CD14-positive monocyte (primary cell): ENCODE measurements around the gene SRSF7. TPM values are rescaled to one million over a fixed set of nuclear protein-coding genes. Genes with fewer than 3 reads are reported as not detected.

Experiments
- DNase-seq, 3 donors: peaks; one replicate each; pipeline ENCODE4 v3.0.0-alpha.2; 2011 to 2022
- H2AFZ ChIP-seq: 2 replicates; pipeline ENCODE4 v1.6.0; 2012; ENCODE audit warnings: mild to moderate bottlenecking, low read depth, low read length, inconsistent platforms; ENCODE audit not compliant: insufficient read depth, poor library complexity, severe bottlenecking
- H3K27ac ChIP-seq, 2 donors: 1 replicate in 1 of 2; 2 replicates in 1 of 2; pipeline ENCODE4 v1.5.1; 2012 to 2013; ENCODE audit warnings: low read length in 2 of 2, control low read depth in 1 of 2, inconsistent platforms in 1 of 2, low read depth in 1 of 2, mild to moderate bottlenecking in 1 of 2
- H3K27me3 ChIP-seq, 2 donors: one replicate each; pipeline versions ENCODE4 v1.6.0 to v1.6.1; 2011 to 2013; ENCODE audit warnings: low read length in 2 of 2; ENCODE audit not compliant: control insufficient read depth in 2 of 2, insufficient read depth in 2 of 2
- H3K36me3 ChIP-seq, 2 donors: replicated peaks in 1 of 2; 1 replicate in 1 of 2; 2 replicates in 1 of 2; pipeline versions ENCODE4 v1.5.1 to v1.6.1; 2012 to 2013; ENCODE audit warnings: low read length in 2 of 2, control low read depth in 1 of 2, inconsistent platforms in 1 of 2, mild to moderate bottlenecking in 1 of 2; ENCODE audit not compliant: insufficient read depth in 2 of 2, control insufficient read depth in 1 of 2
- H3K4me1 ChIP-seq, 2 donors: 1 replicate in 1 of 2; 2 replicates in 1 of 2; pipeline versions ENCODE4 v1.5.1 to v1.6.1; 2012 to 2013; ENCODE audit warnings: low read length in 2 of 2, control low read depth in 1 of 2, inconsistent platforms in 1 of 2, mild to moderate bottlenecking in 1 of 2, moderate library complexity in 1 of 2; ENCODE audit not compliant: insufficient read depth in 2 of 2, control insufficient read depth in 1 of 2
- H3K4me2 ChIP-seq: replicated peaks from 2 replicates; pipeline ENCODE3; 2012; ENCODE audit warnings: low read length, moderate library complexity, mild to moderate bottlenecking; ENCODE audit not compliant: poor library complexity, severe bottlenecking; ENCODE audit errors: extremely low read depth
- H3K4me3 ChIP-seq, 3 experiments: fragments of 200-600 bp in 1 of 3; sonication (generic) in 1 of 3; replicated peaks in 1 of 3; 1 replicate in 2 of 3; 2 replicates in 1 of 3; pipeline ENCODE4 v1.5.1; 2011 to 2013; ENCODE audit warnings: low read length in 3 of 3, mild to moderate bottlenecking in 3 of 3, control low read depth in 2 of 3, low read depth in 2 of 3, inconsistent platforms in 1 of 3, moderate library complexity in 1 of 3
- H3K79me2 ChIP-seq: 2 replicates; pipeline ENCODE4 v1.6.0; 2012; ENCODE audit warnings: mild to moderate bottlenecking, control low read depth, inconsistent platforms, low read length, moderate library complexity; ENCODE audit not compliant: insufficient read depth
- H3K9ac ChIP-seq: 2 replicates; pipeline ENCODE4 v1.6.0; 2017; ENCODE audit warnings: low read length, mild to moderate bottlenecking; ENCODE audit not compliant: insufficient read depth, poor library complexity, severe bottlenecking
- H3K9me3 ChIP-seq, 2 donors: replicated peaks in 1 of 2; 1 replicate in 1 of 2; 2 replicates in 1 of 2; pipeline versions ENCODE4 v1.5.1 to v1.6.1; 2012 to 2013; ENCODE audit warnings: low read length in 2 of 2, control low read depth in 1 of 2; ENCODE audit not compliant: control insufficient read depth in 1 of 2, insufficient read depth in 1 of 2
- H4K20me1 ChIP-seq: 2 replicates; pipeline ENCODE4 v1.6.0; 2012; ENCODE audit warnings: mild to moderate bottlenecking, low read length, control low read depth, moderate library complexity; ENCODE audit not compliant: insufficient read depth
- H3K27ac Mint-ChIP-seq, 7 donors: one replicate each; pipeline ENCODE4 v1.8.0; 2020; ENCODE audit warnings: mild to moderate bottlenecking in 7 of 7, mixed read lengths in 7 of 7, moderate library complexity in 6 of 7, inconsistent platforms in 2 of 7
- H3K27me3 Mint-ChIP-seq, 3 donors: one replicate each; pipeline ENCODE4 v1.8.0; 2021 to 2022; ENCODE audit warnings: low read depth in 3 of 3, mild to moderate bottlenecking in 3 of 3, mixed read lengths in 3 of 3, moderate library complexity in 3 of 3, inconsistent platforms in 1 of 3
- H3K36me3 Mint-ChIP-seq, 2 donors: one replicate each; pipeline ENCODE4 v1.8.0; 2020; ENCODE audit warnings: mixed read lengths in 2 of 2, inconsistent platforms in 1 of 2, mild to moderate bottlenecking in 1 of 2
- H3K4me1 Mint-ChIP-seq: one replicate; pipeline ENCODE4 v1.8.0; 2020; ENCODE audit warnings: mild to moderate bottlenecking, mixed read lengths
- H3K4me3 Mint-ChIP-seq, 2 donors: one replicate each; pipeline ENCODE4 v1.8.0; 2020; ENCODE audit warnings: mild to moderate bottlenecking in 2 of 2, mixed read lengths in 2 of 2, moderate library complexity in 1 of 2
- H3K9me3 Mint-ChIP-seq, 7 donors: one replicate each; pipeline ENCODE4 v1.8.0; 2020 to 2022; ENCODE audit warnings: mixed read lengths in 7 of 7, mild to moderate bottlenecking in 6 of 7, moderate library complexity in 6 of 7, inconsistent platforms in 2 of 7
- WGBS: methylation state at CpG from one replicate; pipeline ENCODE4 v1.1.5; 2013; ENCODE audit warnings: missing lambda C conversion rate; ENCODE audit not compliant: insufficient coverage; 5-methylcytosine and 5-hydroxymethylcytosine counted together
- intact Hi-C, 2 donors: fragments of 100-400 bp; cut with micrococcal nuclease; formaldehyde crosslinking; loops; one replicate each; pipeline versions ENCODE4 v1.15.0 to v1.15.1; 2023
- polyA plus RNA-seq, 3 donors: library from polyadenylated mRNA; depleted of rRNA in 1 of 3; unstranded in 2 of 3; stranded (reverse) in 1 of 3; fragments of 300-500 nt in 2 of 3; fragments of >200 nt in 1 of 3; fragmentation: Illumina TruSeq in 2 of 3; gene quantifications; 1 replicate in 2 of 3; 2 replicates in 1 of 3; pipeline ENCODE4 v1.2.3, GENCODE V29; 2012 to 2021
- TF ChIP-seq, protein P1 (sequence below): fragments of 200-600 bp; IDR thresholded peaks from one replicate; pipeline ENCODE4 v1.8.0; 2022; ENCODE audit warnings: antibody characterized with exemption, mild to moderate bottlenecking

Gene SRSF7
- polyA plus RNA-seq, 3 donors: 226 to 299 (median 246) TPM

GRCh38 chr2:38794235-38794946 is 43.2 kb upstream of the SRSF7 start:
- no peak overlapping the region for H3K9ac ChIP-seq
- no peaks in the 10 kb centered on the region for H3K9me3 ChIP-seq
- H3K27me3 Mint-ChIP-seq: no peaks in the 10 kb centered on the region
- peaks cover 0 to 3% (median 0%) of the 10 kb centered on the region in 7 donors for H3K9me3 Mint-ChIP-seq
- H3K4me1 Mint-ChIP-seq: peaks cover 5% of the 10 kb centered on the region
- H3K27me3 ChIP-seq: no peaks in the 10 kb centered on the region
- H3K4me3 Mint-ChIP-seq: no peak overlapping the region
- H3K27ac ChIP-seq: no peak overlapping the region
- no peaks in the 10 kb centered on the region for H3K79me2 ChIP-seq
- peaks cover 11 to 21% of the 10 kb centered on the region in 2 donors for H3K36me3 ChIP-seq
- no peak overlapping the region for H3K4me3 ChIP-seq
- H3K36me3 Mint-ChIP-seq: peaks cover 17 to 26% of the 10 kb centered on the region in 2 donors
- intact Hi-C loops: no loop called here
- WGBS: 94% methylated on average over 6 of the region's 7 CpGs
- peaks cover 11 to 15% of the 10 kb centered on the region in 2 donors for H3K4me1 ChIP-seq
- DNase-seq: no peak
- H2AFZ ChIP-seq: no peak overlapping the region
- TF ChIP-seq, protein P1, sequence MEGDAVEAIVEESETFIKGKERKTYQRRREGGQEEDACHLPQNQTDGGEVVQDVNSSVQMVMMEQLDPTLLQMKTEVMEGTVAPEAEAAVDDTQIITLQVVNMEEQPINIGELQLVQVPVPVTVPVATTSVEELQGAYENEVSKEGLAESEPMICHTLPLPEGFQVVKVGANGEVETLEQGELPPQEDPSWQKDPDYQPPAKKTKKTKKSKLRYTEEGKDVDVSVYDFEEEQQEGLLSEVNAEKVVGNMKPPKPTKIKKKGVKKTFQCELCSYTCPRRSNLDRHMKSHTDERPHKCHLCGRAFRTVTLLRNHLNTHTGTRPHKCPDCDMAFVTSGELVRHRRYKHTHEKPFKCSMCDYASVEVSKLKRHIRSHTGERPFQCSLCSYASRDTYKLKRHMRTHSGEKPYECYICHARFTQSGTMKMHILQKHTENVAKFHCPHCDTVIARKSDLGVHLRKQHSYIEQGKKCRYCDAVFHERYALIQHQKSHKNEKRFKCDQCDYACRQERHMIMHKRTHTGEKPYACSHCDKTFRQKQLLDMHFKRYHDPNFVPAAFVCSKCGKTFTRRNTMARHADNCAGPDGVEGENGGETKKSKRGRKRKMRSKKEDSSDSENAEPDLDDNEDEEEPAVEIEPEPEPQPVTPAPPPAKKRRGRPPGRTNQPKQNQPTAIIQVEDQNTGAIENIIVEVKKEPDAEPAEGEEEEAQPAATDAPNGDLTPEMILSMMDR: no peak
- H3K4me2 ChIP-seq: no peak overlapping the region
- H4K20me1 ChIP-seq: no peaks in the 10 kb centered on the region
- H3K27ac Mint-ChIP-seq: no peak overlapping the region

DNA sequence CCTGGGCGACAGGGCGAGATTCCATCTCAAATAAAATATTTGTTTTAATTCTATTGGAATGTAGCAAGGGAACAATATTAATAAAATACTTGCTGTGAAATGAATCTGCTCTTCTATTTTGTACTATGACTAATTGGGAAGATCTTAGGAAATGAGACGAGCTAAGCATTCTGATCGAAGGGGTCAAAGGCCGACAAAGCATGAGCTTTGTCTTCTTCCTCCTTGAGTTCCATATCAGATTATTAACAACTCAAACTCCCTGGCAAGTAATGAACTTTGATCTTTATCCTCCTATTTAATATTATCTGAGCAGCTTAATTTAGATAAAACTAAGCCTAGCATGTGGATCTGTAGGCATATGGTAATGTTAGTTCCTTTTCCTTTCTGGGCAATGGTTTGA is 42.4 kb upstream of the SRSF7 start:
- intact Hi-C loops: no loop called here
- no peak for DNase-seq
- peaks cover 0 to 2% (median 0%) of the 10 kb centered on the region in 3 donors for H3K27me3 Mint-ChIP-seq
- H3K36me3 ChIP-seq: peaks cover 11 to 17% of the 10 kb centered on the region in 2 donors
- TF ChIP-seq, protein P1: no peak
- peaks cover 5% of the 10 kb centered on the region for H3K4me1 Mint-ChIP-seq
- WGBS: no CpG with 5 or more reads among the region's 5 CpGs
- H2AFZ ChIP-seq: no peak overlapping the region
- no peak overlapping the region for H3K9ac ChIP-seq
- H3K27ac ChIP-seq: no peak overlapping the region
- H3K4me3 ChIP-seq: no peak overlapping the region
- H3K4me3 Mint-ChIP-seq: no peak overlapping the region
- H3K4me1 ChIP-seq: peaks cover 11 to 15% of the 10 kb centered on the region in 2 donors
- H3K9me3 ChIP-seq: no peaks in the 10 kb centered on the region
- no peaks in the 10 kb centered on the region for H3K79me2 ChIP-seq
- peaks cover 0 to 3% (median 0%) of the 10 kb centered on the region in 7 donors for H3K9me3 Mint-ChIP-seq
- H3K27me3 ChIP-seq: no peaks in the 10 kb centered on the region
- no peak overlapping the region for H3K4me2 ChIP-seq
- H3K36me3 Mint-ChIP-seq: peaks cover 13 to 17% of the 10 kb centered on the region in 2 donors
- H4K20me1 ChIP-seq: no peaks in the 10 kb centered on the region
- H3K27ac Mint-ChIP-seq: no peak overlapping the region
